H9 (cell line): ENCODE measurements around the gene DTNB. TPM values are rescaled to one million over a fixed set of nuclear protein-coding genes. Genes with fewer than 3 reads are reported as not detected.

Source experiments
- DNase-seq: peaks from one replicate; pipeline ENCODE4 v3.0.0-alpha.2; 2017
- H2AFZ ChIP-seq: one replicate; pipeline ENCODE4 v1.6.1; 2013; ENCODE audit warnings: mild to moderate bottlenecking, low read length, control low read depth, moderate library complexity
- H2AK5ac ChIP-seq: 2 replicates; pipeline ENCODE4 v1.6.1; 2013; ENCODE audit warnings: low read length, control low read depth, mixed read lengths; ENCODE audit not compliant: insufficient read length
- H2BK120ac ChIP-seq: one replicate; pipeline ENCODE4 v1.6.1; 2013; ENCODE audit warnings: low read depth, mild to moderate bottlenecking, low read length, control low read depth, inconsistent platforms; ENCODE audit not compliant: poor library complexity, severe bottlenecking
- H2BK12ac ChIP-seq: 2 replicates; pipeline ENCODE4 v1.6.1; 2013; ENCODE audit warnings: low read length, control low read depth, mixed read lengths, low read depth; ENCODE audit not compliant: insufficient read length
- H2BK15ac ChIP-seq: 2 replicates; pipeline ENCODE4 v1.6.1; 2013; ENCODE audit warnings: low read depth, low read length, control low read depth
- H2BK20ac ChIP-seq: one replicate; pipeline ENCODE4 v1.6.1; 2013; ENCODE audit warnings: low read depth, mild to moderate bottlenecking, low read length, control low read depth, inconsistent platforms; ENCODE audit not compliant: poor library complexity, severe bottlenecking
- H2BK5ac ChIP-seq: 2 replicates; pipeline ENCODE4 v1.6.1; 2013; ENCODE audit warnings: low read length, control low read depth, mixed read lengths; ENCODE audit not compliant: insufficient read length
- H3K14ac ChIP-seq: 2 replicates; pipeline ENCODE4 v1.6.1; 2013; ENCODE audit warnings: low read length, control low read depth; ENCODE audit not compliant: insufficient read depth
- H3K18ac ChIP-seq: 2 replicates; pipeline ENCODE4 v1.6.1; 2013; ENCODE audit warnings: low read depth, mild to moderate bottlenecking, mixed read lengths, low read length, control low read depth; ENCODE audit not compliant: insufficient read length
- H3K23ac ChIP-seq: 2 replicates; pipeline ENCODE4 v1.6.1; 2013; ENCODE audit warnings: low read length, control low read depth, mixed read lengths, low read depth; ENCODE audit not compliant: insufficient read length
- H3K23me2 ChIP-seq: 2 replicates; pipeline ENCODE4 v1.6.1; 2013; ENCODE audit warnings: low read depth, mild to moderate bottlenecking, mixed read lengths, low read length, control low read depth; ENCODE audit not compliant: insufficient read length, poor library complexity, severe bottlenecking
- H3K27ac ChIP-seq: 2 replicates; pipeline ENCODE4 v1.5.1; 2013; ENCODE audit warnings: low read length, control low read depth, mixed read lengths, low read depth; ENCODE audit not compliant: insufficient read length
- H3K27me3 ChIP-seq: 2 replicates; pipeline ENCODE4 v1.6.1; 2013; ENCODE audit warnings: low read length, control low read depth, inconsistent platforms; ENCODE audit not compliant: insufficient read depth
- H3K4ac ChIP-seq: 2 replicates; pipeline ENCODE4 v1.6.1; 2013; ENCODE audit warnings: low read depth, mild to moderate bottlenecking, control low read depth, inconsistent platforms, low read length, moderate library complexity
- H3K4me1 ChIP-seq: 2 replicates; pipeline ENCODE4 v1.6.1; 2013; ENCODE audit warnings: low read length, control low read depth, inconsistent platforms; ENCODE audit not compliant: insufficient read depth
- H3K4me2 ChIP-seq: 2 replicates; pipeline ENCODE4 v1.6.1; 2013; ENCODE audit warnings: low read length, control low read depth, mixed read lengths; ENCODE audit not compliant: insufficient read length, insufficient read depth
- H3K56ac ChIP-seq: 2 replicates; pipeline ENCODE4 v1.6.1; 2013; ENCODE audit warnings: low read depth, mild to moderate bottlenecking, mixed read lengths, low read length, control low read depth; ENCODE audit not compliant: insufficient read length
- H3K79me1 ChIP-seq: 2 replicates; pipeline ENCODE4 v1.6.1; 2013; ENCODE audit warnings: low read depth, mild to moderate bottlenecking, moderate library complexity, low read length, control low read depth, inconsistent platforms; ENCODE audit not compliant: insufficient read depth, poor library complexity, severe bottlenecking
- H3K79me2 ChIP-seq: 2 replicates; pipeline ENCODE4 v1.6.1; 2013; ENCODE audit warnings: low read length, control low read depth, inconsistent platforms; ENCODE audit not compliant: insufficient read depth
- H3K9ac ChIP-seq: 2 replicates; pipeline ENCODE4 v1.6.1; 2013; ENCODE audit warnings: low read length, control low read depth, mixed read lengths; ENCODE audit not compliant: insufficient read length; ENCODE audit errors: extremely low read depth
- H3K9me3 ChIP-seq: one replicate; pipeline ENCODE4 v1.6.1; 2013; ENCODE audit warnings: low read depth, low read length, inconsistent platforms; ENCODE audit not compliant: control insufficient read depth
- H3T11ph ChIP-seq: one replicate; pipeline ENCODE4 v1.6.1; 2013; ENCODE audit warnings: mild to moderate bottlenecking, low read length, control low read depth, inconsistent platforms
- H4K20me1 ChIP-seq: one replicate; pipeline ENCODE4 v1.6.1; 2013; ENCODE audit not compliant: control insufficient read depth, insufficient read length, insufficient read depth
- H4K5ac ChIP-seq: 2 replicates; pipeline ENCODE4 v1.6.1; 2013; ENCODE audit warnings: low read depth, mild to moderate bottlenecking, mixed read lengths, low read length, control low read depth; ENCODE audit not compliant: insufficient read length
- H4K8ac ChIP-seq: replicated peaks from 2 replicates; pipeline ENCODE4 v1.6.1; 2013; ENCODE audit warnings: low read length, control low read depth, mixed read lengths, low read depth; ENCODE audit not compliant: insufficient read length
- H4K91ac ChIP-seq: 2 replicates; pipeline ENCODE4 v1.6.1; 2013; ENCODE audit warnings: low read depth, mild to moderate bottlenecking, moderate library complexity, mixed read lengths, low read length, control low read depth; ENCODE audit not compliant: insufficient read length
- H3K27ac Mint-ChIP-seq, 3 experiments: 2 replicates in 2 of 3; 3 replicates in 1 of 3; pipeline ENCODE4 v1.8.0; 2020 to 2021; ENCODE audit warnings: mixed read lengths in 3 of 3, mild to moderate bottlenecking in 1 of 3, moderate library complexity in 1 of 3
- H3K27me3 Mint-ChIP-seq: 2 replicates; pipeline ENCODE4 v1.8.0; 2021; ENCODE audit warnings: low read depth, mild to moderate bottlenecking, moderate library complexity, mixed read lengths
- H3K36me3 Mint-ChIP-seq, 3 experiments: 2 replicates in 2 of 3; 3 replicates in 1 of 3; pipeline ENCODE4 v1.8.0; 2020 to 2021; ENCODE audit warnings: low read depth in 3 of 3, mixed read lengths in 3 of 3; ENCODE audit not compliant: insufficient read depth in 1 of 3
- H3K4me1 Mint-ChIP-seq, 2 experiments: 2 replicates each; pipeline ENCODE4 v1.8.0; 2020; ENCODE audit warnings: mixed read lengths in 2 of 2
- H3K4me3 Mint-ChIP-seq, 2 experiments: 2 replicates in 1 of 2; 3 replicates in 1 of 2; pipeline ENCODE4 v1.8.0; 2020 to 2021; ENCODE audit warnings: mild to moderate bottlenecking in 2 of 2, mixed read lengths in 2 of 2, moderate library complexity in 1 of 2
- H3K9me3 Mint-ChIP-seq, 2 experiments: 2 replicates in 1 of 2; 3 replicates in 1 of 2; pipeline ENCODE4 v1.8.0; 2020; ENCODE audit warnings: mild to moderate bottlenecking in 2 of 2, mixed read lengths in 2 of 2, moderate library complexity in 1 of 2
- WGBS: extraction: QIAGEN DNeasy Blood & Tissue Kit; methylation state at CpG from one replicate; pipeline ENCODE4 v1.1.7; 2013; ENCODE audit warnings: missing lambda C conversion rate, low lambda C conversion rate, mixed read lengths; ENCODE audit not compliant: insufficient read length; ENCODE audit errors: extremely low coverage; 5-methylcytosine and 5-hydroxymethylcytosine counted together
- total RNA-seq: library from RNA; stranded (reverse); gene quantifications from 2 replicates; pipeline ENCODE4 v1.2.1, GENCODE V29; 2021
- TF ChIP-seq, protein P1 (sequence below): fragments of 200-600 bp; sonication (generic); conservative IDR thresholded peaks from 3 replicates; pipeline ENCODE4 v1.8.0; 2021; ENCODE audit warnings: antibody characterized with exemption, mild to moderate bottlenecking

The DTNB gene
- total RNA-seq, 1 experiment from 2014 or later: 26.7 TPM

DNA sequence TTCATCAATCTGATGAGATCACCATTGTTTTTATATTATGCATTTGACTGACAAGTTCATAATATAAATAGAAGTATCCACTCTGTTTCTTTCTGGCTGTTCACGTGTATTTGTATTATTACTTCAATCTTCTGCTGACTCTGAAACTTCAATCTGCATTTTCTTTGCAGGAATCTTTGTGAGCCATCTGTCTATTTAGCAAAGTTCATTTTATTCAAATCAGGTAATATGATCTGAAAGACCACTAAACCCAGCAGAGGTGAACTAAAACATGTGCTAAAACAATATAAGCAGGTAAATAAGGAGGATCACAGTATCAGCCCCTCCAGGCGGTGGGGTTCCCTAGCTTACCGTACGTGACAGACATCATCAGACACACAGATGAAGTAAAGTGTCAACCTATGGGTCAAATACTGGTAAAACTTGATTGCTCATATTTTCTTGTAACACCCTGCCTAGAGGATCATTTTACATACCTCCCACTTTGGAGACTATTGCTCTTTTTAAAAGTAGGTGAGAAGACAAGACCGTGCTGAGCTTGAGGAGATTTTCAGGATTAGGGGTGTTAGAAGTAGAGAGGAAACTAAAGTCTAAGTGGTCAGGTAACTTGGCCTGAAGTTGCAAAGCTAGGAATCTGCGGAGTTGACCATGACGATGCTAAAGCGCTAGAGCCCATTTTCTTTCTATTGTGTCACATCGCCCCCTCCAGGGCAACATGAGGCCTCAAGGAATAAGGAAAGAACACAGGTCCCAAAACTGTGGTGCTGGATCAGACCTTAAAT lies 9.0 kb downstream of the DTNB start:
- no peaks in the 10 kb centered on the region for H3K27me3 Mint-ChIP-seq
- H3K23me2 ChIP-seq: no peaks in the 10 kb centered on the region
- peaks cover 2% of the 10 kb centered on the region; the same call in 1 of the 2 replicates for H3K79me2 ChIP-seq
- no peaks in the 10 kb centered on the region for H4K20me1 ChIP-seq
- DNase-seq: peak; percentile 76
- no peak overlapping the region for H2BK120ac ChIP-seq
- H3K18ac ChIP-seq: no peak overlapping the region
- H4K8ac ChIP-seq: no peak overlapping the region
- peak overlapping the region in 2 of 3 experiments; percentile 58 to 87; a peak in 4 of 7 replicates for H3K27ac Mint-ChIP-seq
- H2BK12ac ChIP-seq: no peak overlapping the region
- no peak overlapping the region for H3K14ac ChIP-seq
- H3K79me1 ChIP-seq: no peaks in the 10 kb centered on the region
- no peak overlapping the region for H3K56ac ChIP-seq
- TF ChIP-seq, protein P1, sequence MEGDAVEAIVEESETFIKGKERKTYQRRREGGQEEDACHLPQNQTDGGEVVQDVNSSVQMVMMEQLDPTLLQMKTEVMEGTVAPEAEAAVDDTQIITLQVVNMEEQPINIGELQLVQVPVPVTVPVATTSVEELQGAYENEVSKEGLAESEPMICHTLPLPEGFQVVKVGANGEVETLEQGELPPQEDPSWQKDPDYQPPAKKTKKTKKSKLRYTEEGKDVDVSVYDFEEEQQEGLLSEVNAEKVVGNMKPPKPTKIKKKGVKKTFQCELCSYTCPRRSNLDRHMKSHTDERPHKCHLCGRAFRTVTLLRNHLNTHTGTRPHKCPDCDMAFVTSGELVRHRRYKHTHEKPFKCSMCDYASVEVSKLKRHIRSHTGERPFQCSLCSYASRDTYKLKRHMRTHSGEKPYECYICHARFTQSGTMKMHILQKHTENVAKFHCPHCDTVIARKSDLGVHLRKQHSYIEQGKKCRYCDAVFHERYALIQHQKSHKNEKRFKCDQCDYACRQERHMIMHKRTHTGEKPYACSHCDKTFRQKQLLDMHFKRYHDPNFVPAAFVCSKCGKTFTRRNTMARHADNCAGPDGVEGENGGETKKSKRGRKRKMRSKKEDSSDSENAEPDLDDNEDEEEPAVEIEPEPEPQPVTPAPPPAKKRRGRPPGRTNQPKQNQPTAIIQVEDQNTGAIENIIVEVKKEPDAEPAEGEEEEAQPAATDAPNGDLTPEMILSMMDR: peak; percentile 86
- no peak overlapping the region for H2BK15ac ChIP-seq
- no peaks in the 10 kb centered on the region for H3K9me3 ChIP-seq
- no peak overlapping the region for H2AK5ac ChIP-seq
- H3K36me3 Mint-ChIP-seq: no peaks in the 10 kb centered on the region
- no peak overlapping the region for H2AFZ ChIP-seq
- peaks cover 19 to 21% of the 10 kb centered on the region in 2 experiments for H3K4me1 Mint-ChIP-seq
- no peak overlapping the region for H3T11ph ChIP-seq
- no peaks in the 10 kb centered on the region for H3K9me3 Mint-ChIP-seq
- H3K4me1 ChIP-seq: peaks cover 3% of the 10 kb centered on the region; the same call in 1 of the 2 replicates
- H3K9ac ChIP-seq: no peak overlapping the region
- WGBS: no CpG with 5 or more reads among the region's 9 CpGs
- no peak overlapping the region for H3K23ac ChIP-seq
- H4K5ac ChIP-seq: no peak overlapping the region
- no peak overlapping the region for H3K27ac ChIP-seq
- H2BK5ac ChIP-seq: no peak overlapping the region
- no peak overlapping the region for H3K4me2 ChIP-seq
- no peak overlapping the region for H3K4ac ChIP-seq
- 0 out of 5 replicates have a peak overlapping the region, but pooled peaks of 1 of the 2 experiments have one; percentile 18 for H3K4me3 Mint-ChIP-seq
- H4K91ac ChIP-seq: no peak overlapping the region
- H2BK20ac ChIP-seq: no peak overlapping the region
- H3K27me3 ChIP-seq: no peaks in the 10 kb centered on the region
